Cerebellar cortex (tissue), 1 donor: Measurements from ENCODE around the gene SGCD.
"Not testable (repeated sequence)": the region's sequence is repeated elsewhere in the genome, so short reads cannot be mapped to it uniquely, and the experiment has no call there.

Experiments used
- DNase-seq: peaks from one replicate; pipeline ENCODE4 v3.0.0-alpha.2; 2015; ENCODE audit warnings: low spot score

The SGCD gene

DNA sequence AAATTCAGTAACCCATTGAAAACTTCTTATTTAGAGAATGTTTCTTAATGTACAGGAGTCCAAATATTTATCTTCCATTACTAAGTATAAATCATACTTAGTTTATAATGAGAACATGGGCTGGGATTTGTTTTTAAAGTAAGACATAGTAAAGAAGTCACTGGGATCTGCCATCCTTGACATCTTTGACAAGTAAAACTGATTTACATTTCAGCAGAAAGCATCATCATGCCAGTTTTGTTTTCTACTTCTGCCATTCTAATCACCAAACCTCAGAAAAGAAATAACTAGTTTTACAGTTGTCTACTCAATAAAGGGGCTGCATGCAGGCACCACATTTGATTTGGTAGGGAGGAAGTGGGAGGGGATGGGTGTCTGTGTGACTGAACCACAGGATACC lies 301.5 kb downstream of the SGCD start:
- DNase-seq = no peak

DNA sequence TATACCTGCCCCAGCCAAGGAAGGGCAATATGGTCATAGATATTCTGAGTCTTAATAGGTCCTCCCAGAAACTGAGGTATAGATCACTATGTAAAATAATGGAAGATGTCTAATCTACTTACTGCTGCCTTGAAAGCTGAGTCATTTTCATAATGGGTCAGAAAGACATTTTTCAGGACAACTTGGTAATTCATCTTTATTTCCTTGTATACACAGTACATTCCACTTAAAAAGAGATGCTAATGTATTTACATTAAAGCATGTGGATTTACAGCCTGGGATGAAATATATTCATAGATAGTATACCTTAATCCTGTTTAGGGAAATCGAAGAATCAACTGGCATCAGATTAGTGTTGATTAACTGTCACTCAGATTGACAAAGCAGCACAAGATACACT lies 304.0 kb downstream of the SGCD start:
- no peak for DNase-seq

DNA sequence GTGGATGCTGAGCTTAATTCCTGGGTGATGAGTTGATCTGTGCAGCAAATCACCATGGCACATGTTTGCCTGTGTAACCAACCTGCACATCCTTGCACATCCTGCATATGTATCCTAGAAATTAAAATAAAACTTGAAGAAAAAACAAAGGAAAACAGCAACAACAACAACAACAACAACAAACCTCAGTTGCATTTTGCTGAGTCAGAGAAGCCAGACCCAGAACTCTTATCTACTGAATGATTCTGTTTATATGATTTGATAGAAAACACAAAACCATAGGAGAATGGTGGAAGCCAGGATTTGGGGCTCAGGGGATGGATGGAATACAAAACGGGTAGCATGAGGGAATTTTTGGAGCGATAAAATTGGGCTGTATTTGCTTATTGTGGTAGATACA lies 307.3 kb downstream of the SGCD start:
- no peak for DNase-seq

DNA sequence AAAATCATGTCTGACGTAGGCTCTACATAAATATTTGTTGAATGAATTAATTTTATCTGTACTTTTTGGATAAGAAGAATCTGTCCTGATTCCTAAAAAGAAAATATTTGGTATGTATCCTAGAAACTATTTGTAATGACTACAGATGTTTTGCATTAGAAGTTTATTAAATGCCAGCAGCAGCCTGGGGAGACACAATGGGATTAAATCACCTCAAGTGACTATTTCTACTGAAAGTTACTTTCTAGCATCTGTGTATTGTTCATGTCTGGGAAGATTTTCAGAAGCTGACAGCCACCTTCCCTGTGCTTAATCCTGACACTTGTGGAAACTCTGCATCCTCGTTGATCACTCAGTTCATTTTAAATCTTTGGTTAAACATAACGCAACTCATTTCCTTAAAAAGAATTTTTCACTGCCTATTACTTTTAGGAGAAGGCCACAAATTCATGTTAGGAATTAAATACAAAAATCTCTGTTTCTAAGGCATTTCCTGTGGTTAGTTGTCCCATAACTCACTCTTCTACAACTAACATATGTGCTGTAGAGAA lies 313.8 kb downstream of the SGCD start:
- DNase-seq = no peak

DNA sequence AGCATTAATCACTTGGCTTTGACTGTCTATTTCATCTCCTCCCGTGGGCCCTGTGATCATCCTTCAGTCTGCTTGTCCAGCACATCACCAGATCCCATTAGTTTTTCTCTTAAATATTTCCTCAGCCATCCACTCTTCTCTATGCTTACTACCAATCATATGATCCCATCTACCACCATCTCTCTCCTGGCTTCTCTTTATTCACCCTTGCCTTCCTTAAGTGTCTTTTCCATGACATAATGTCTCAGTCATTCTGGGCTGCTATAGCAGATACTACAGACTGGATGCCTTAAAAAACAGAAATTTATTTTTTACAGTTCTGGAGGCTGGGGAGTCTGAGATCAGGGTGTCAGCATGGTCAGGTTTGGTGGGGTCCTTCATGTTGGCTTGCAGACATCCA lies 314.7 kb downstream of the SGCD start:
- DNase-seq = no peak

DNA sequence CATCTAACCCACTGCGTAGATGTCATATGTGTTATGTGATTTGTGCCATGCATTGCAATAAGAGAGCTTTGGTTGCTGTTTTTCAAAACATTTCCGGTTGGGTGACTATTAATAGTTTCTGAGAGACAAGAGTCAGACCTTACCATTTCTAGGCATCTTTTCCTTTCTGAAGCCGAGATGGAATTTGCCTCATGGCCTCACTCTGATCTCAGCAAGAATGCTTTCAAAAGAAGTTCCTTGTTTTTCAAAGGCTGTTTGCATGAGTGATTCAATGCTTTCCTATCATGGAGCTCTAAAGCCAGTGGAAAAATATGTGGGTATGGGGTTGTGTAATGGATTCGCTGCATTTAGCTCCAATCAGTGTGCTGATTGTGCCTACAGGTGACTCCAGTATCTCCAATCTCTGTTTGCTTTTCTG lies 320.1 kb downstream of the SGCD start:
- DNase-seq = no peak

DNA sequence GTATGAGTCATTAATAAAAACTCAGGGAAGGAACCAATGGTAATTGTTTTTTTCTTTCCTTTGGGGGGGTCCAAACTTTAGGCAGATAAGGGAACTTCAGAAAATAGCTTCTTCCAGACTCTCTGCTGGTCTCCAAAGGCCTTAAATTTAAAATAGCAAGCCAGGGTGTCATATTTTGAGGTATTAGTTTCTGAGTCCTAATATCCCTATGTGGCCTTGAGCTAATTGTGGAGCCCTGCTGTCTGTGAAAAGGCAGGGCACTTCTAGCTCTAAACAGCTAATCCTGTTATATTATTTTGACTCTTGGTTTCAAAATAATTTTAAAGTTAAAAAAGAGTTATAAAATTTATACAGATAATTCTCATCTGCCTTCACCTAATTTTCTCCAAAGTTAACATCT lies 327.5 kb downstream of the SGCD start:
- no peak for DNase-seq

DNA sequence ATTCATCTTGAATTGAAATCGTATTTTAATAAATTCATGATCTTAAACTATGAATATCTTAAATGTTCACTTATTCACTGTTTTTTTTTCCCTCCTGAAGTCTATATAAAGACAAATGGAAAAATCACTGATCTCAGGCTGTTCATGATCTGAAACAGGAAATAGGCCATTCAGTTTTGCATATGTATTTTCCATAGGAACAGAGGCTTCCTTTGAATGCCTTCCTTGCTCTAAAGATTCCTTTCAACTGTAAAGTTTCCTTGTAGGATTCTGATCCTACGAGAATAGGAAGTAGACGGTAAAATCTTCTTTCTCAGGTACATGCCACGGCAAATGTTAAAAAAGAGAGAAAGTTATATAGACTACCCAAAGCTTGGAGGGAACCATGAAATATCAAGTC lies 328.8 kb downstream of the SGCD start:
- no peak for DNase-seq

DNA sequence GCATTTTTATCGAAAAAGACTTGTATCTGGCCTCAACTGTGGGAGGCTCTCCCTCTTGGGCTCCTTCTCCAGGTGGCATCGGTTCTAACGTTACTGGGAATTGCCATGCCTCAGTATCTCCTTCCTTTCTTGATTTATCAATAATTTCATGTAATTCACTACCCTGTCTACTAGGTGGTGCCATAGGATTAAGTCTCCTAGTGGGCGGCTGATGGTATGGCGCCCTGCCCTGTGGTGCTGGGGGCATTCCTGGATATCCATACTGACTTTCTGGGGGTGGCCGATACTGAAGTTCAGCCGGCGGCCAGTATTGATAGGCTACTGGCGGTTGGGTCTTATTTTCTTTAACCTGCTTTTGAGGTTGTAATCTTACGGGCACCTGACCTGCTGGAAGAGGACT lies 337.9 kb downstream of the SGCD start:
- not testable (repeated sequence) for DNase-seq

DNA sequence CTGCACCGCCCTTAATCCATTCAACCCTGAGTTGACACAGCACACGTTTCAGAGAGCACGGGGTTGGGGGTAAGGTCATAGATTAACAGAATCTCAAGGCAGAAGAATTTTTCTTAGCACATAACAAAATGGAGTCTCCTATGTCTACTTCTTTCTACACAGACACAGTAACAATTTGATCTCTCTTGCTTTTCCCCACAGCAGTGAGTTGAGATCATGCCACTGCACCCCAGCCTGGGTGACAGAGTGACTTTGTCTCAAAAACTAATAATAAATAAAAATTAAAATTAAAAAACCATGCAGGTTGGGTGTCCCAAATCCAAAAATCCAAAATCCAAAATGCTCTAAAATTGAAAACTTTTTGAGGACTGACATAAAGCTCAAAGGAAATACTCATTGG lies 339.7 kb downstream of the SGCD start:
- DNase-seq = not testable (repeated sequence)

DNA sequence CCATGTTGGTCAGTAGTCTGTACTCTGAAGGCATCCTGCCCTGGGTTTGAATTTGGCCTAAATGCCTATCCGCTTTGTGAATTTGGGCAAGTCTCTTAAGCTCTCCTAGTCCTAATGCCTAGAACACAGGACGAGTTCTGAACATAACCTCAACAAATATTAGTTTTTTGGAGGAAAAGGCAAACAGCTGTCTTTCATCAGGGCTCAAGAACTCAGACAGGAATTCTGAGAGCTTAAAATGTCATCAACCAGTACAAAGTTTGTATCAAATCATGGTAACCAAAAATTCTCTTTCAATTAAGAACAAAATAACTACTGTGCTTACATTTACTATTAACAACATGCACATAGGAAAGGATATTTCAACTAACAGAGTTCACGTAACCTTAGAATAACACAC lies 340.7 kb downstream of the SGCD start:
- DNase-seq = no peak

DNA sequence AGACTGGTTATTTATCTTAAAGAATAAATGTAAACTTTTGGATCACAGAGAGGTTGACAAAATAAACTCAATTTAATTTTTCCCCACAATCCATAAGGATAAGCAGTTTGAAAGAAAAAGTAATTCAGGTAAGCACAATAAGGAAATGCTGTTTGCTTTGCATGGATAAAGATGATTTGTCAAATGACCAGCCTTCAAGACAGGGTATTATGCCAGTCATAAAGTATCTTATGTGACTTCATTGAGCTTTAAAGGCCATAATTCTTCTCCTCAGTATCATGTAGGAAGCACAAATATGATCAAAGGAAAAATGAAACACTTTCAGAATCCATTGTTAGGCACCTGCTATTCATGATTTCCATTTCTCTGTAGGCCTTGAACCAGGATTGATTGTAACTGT lies 342.5 kb downstream of the SGCD start:
- no peak for DNase-seq

DNA sequence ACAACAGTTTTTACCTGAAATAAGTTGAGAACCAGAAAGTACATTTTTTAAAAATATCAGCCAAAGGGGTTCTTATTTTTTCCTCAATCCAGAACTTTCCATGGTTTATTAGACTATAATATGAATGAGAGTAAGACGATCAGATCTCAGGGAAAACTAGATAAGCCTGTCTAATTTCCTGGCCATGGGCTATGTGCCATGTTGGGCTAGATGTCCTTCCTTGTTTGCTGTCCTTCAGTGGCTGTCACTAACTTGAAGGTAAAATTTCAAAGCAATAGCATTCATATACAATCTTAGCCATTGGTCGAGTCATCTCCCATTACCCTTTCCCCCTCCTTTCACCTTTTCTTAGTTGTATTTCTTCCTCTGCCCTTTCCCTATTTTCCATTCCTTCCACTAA lies 343.7 kb downstream of the SGCD start:
- DNase-seq = no peak

DNA sequence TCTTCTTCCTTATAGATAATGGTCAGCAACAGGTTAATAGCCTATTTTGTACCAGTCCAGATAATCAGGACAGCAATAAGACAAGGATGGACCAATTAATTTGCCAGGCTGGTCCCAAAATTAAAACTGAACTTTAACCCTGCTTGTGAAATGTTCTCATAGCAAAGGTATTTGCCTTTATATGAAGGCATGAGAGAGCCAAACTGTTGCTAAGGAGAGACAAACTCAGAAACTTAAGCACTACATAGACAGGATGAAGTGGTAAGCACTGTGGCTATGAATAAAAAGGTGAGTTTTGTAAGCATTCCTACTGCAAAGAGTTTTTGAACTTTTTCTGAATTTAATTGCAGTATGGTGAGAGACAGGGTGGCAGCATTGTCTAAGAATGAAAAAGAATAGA lies 348.4 kb downstream of the SGCD start:
- no peak for DNase-seq

DNA sequence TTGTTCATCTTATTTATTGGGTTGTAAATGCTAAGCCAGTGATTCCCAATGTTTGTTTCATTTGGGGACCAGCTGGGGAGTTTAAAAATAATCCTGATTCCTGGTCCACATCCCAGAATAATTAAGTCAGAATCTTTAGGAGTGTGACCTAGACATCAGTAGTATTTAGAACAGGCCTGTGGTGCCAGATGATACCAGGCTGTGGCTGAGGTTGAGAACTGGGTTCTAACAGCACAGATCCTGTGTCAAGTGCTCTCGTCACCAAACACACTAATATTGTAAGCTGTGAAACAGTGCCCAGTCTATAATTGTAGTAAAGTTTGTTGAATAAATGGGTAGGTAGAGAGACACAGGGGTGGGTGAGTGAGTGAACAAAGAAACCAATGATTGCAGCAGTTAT lies 351.0 kb downstream of the SGCD start:
- DNase-seq = no peak

DNA sequence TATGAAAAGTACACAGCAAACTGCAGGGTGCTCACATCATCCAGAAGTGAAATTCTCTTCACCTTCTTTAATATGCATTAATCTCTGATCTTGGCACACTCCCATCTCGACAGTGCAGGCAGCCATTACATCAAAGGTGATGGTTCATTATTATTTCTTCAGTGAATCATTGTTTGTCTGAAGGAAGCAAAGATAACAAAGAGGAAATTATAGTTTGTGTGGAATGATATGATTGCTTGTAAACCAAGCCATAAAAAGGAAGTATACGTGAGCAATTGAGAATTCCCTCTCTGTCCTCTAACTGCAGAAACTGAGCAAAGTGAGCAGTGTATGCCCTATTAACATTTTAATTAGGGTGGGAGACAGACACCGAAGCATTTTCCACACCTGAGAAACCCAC lies 351.5 kb downstream of the SGCD start:
- no peak for DNase-seq

DNA sequence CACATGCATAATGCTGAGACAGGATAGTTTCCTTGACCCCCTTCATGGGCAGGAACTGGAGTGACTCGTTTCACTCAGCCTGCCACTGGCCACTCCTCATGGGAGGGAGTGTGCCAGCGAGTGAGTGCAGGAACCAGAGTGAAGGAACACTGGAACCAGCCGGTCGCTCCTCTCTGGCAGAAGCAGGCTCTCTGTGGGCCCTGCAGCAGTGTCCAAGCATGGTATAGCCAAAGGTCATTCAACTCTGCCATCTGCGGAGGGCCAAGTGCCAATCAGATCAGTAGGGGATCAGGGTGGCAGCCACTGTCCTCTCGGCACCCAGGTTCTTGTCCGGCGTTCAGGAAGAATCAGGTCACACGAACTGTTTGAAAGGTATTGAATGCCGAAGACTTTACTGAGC lies 353.9 kb downstream of the SGCD start:
- DNase-seq = no peak

DNA sequence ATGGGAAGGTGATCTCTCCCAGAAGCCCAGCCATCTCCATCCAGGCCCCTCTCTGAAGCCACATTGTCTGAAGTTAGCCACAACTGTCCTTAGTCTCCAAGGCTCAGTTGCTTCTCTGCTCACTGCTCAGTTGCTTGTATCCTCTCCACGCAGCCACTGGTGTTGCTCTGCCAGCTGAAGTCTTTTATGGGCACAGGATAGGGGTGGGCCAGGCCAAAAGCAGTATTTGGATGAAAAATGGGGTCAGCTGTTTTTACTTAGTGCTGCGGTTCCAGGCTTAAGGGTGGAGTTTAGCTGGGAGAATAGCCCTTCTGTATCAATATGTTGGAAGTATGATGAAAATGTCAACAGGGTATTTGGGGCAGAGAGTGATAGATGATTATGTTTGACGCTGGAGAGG lies 354.3 kb downstream of the SGCD start:
- no peak for DNase-seq

DNA sequence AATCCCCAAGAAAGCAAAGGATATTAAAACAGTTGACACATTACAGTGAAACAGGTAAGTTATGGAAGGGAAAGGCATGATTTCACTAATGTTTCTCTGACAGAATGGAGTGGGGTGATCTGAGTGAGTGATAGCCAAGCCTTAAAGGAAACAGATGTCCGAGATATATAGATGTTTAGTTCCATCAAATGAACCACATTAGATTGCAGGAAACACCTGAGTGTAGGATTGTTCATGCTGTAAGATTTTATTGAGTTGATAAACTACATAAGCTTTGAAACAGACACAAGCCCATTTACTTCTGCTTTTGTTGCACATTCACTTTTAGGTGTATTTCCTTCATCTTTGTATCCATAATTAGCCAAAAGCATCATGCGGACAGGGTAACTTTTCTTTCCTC lies 356.0 kb downstream of the SGCD start:
- no peak for DNase-seq

DNA sequence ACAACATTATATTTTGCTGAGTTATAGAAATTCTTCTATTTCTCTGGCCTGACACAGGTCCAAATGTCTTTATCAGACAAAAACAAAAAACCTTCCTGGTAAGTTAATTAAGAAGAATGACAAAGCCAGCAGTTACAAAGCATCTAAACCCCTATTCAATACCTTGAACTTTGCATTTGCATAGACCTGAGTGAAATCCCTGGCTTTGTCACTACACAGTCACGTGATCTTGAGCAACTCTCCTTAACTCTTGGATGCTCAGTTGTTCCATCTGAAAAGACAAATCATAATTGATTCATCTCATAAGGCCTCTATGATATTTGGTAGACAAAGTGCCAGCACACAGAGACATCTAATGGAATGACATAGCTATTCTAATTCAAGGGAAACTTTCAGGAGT lies 356.5 kb downstream of the SGCD start:
- DNase-seq = no peak

DNA sequence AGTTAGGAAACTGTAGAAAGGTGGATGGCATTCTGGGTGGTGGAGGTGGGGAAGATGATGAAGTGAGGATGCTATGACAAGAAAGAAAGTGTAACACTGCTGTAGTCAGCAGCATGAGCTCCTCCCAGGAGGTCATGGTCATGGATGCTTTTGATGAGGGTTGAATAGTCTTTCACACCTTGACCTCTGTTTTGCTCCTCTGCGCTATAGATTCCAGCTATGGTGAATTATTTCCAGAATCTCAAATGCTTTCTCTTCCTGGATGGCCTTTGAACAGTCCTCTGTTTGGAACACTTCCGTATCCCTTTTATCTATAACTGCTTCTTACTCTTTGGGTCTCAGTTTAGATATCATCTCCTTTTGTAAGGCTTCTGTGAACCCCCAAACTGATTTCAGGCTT lies 357.3 kb downstream of the SGCD start:
- no peak for DNase-seq

DNA sequence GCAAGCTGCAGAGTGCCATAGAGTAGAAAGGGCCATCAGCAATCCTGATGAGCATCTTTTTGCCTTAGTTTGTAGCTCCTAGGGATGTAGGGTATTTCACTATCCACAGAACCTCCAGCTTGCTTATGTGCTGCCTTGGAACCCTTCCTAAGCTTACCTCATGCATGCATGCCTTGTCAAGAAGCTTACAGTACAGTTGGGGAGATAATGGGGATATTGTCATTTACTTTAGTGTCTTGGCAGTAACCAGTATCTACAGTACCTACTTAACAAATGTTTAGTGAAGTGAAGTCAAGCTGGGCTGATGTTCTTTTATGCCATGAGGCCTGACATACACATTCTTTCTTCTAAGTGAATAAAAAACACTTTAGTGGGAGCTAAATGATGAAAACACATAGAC lies 358.5 kb downstream of the SGCD start:
- no peak for DNase-seq

DNA sequence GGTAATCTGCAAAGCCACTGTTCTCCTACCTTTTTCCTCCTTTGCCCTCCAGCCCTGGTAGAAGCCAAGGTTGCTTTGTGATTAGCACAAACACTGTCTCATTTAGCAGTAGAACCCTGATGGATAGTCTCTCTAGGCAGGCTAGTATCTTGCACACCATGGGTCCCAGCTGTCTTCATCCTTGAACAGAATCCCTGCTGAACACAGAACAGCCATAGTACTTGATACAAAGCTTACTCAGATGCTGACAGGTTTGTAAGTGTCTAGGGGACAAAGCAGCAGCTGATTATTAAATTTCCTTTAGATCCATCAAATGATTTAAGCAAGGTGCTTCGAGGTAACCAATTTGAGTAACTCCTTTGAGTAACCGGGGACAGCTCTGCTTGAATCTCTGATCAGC lies 359.4 kb downstream of the SGCD start:
- DNase-seq = no peak

DNA sequence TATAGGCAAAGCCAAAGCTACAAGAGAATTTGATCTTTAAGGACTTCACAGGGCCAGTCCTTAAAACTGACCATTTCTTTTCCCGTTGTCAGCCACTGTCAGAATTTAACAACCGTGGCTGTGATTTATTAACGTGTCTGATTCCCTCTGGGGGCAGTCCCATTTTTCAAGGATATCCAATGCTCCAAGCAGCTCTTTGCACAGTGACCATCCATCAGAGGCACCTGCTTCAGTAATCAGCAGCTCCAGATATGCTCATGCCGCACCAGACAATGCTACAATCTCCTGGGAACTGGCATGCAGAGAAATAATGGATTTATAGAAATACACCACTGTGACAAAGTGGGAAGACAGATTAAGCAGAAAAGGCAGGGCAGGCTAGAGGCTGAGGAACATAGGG lies 359.8 kb downstream of the SGCD start:
- no peak for DNase-seq

DNA sequence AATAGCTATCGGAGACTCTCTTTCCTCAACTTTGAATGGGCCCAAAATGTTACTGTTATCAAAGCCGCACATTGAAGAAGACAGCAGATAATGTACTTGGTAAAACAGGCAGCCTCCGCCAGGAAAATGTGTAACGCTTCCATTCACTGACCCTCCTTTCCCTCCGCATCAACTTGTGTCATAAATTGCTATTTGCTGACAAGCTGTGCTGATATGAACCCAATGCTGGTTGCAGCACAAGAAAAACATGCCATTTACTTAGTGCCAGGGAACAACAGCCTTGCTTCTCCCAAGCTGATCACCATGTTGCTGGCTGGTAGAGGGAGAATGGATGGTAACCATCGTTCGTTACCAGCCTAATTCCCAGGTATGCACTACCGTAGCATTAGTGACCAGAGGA lies 360.6 kb downstream of the SGCD start:
- no peak for DNase-seq
